Small intestine (tissue), 7 donors: ENCODE results near the gene ANO3. TPM values are rescaled to one million over a fixed set of nuclear protein-coding genes. Genes with fewer than 3 reads are reported as not detected.

Experiments
- DNase-seq, 2 donors: peaks; one replicate each; pipeline versions ENCODE4 v3.0.0 to v3.0.0-alpha.2; 2013
- FAIRE-seq: peaks from 2 replicates; lab custom pipeline; 2012; peaks lifted over from hg19 to GRCh38; lab: Jason Lieb, UNC
- H3K27ac ChIP-seq, 3 donors: one replicate each; pipeline ENCODE4 v1.5.1; 2013; ENCODE audit warnings: low read length in 2 of 3, mild to moderate bottlenecking in 2 of 3, control low read depth in 1 of 3, inconsistent platforms in 1 of 3, low read depth in 1 of 3, moderate library complexity in 1 of 3
- H3K27me3 ChIP-seq, 3 donors: one replicate each; pipeline ENCODE4 v1.6.1; 2013; ENCODE audit warnings: low read length in 3 of 3, inconsistent platforms in 1 of 3; ENCODE audit not compliant: control insufficient read depth in 3 of 3, insufficient read depth in 3 of 3
- H3K36me3 ChIP-seq, 3 donors: one replicate each; pipeline ENCODE4 v1.6.1; 2013; ENCODE audit warnings: low read length in 3 of 3, inconsistent platforms in 1 of 3, low read depth in 1 of 3, mild to moderate bottlenecking in 1 of 3, moderate library complexity in 1 of 3; ENCODE audit not compliant: control insufficient read depth in 3 of 3, insufficient read depth in 2 of 3
- H3K4me1 ChIP-seq, 3 donors: one replicate each; pipeline ENCODE4 v1.6.1; 2013; ENCODE audit warnings: low read length in 2 of 3, inconsistent platforms in 1 of 3, low read depth in 1 of 3, mild to moderate bottlenecking in 1 of 3, moderate library complexity in 1 of 3; ENCODE audit not compliant: control insufficient read depth in 3 of 3, insufficient read depth in 2 of 3
- H3K4me3 ChIP-seq, 3 donors: one replicate each; pipeline ENCODE4 v1.5.1; 2013; ENCODE audit warnings: low read length in 3 of 3, control low read depth in 1 of 3, inconsistent platforms in 1 of 3, low read depth in 1 of 3, mild to moderate bottlenecking in 1 of 3, moderate library complexity in 1 of 3
- H3K9me3 ChIP-seq, 2 donors: one replicate each; pipeline ENCODE4 v1.6.1; 2013; ENCODE audit warnings: low read depth in 1 of 2, low read length in 1 of 2; ENCODE audit not compliant: control insufficient read depth in 2 of 2, insufficient read depth in 1 of 2
- WGBS, 3 donors: extraction: QIAGEN DNeasy Blood & Tissue Kit; methylation state at CpG; one replicate each; pipeline ENCODE4 v1.1.7; 2013; 5-methylcytosine and 5-hydroxymethylcytosine counted together
- polyA plus RNA-seq, 4 donors: library from polyadenylated mRNA; stranded (reverse) in 3 of 4; unstranded in 1 of 4; fragments of 200-250 nt in 3 of 4; fragments of 120-200 nt in 1 of 4; gene quantifications; one replicate each; pipeline versions ENCODE4 v1.2.1 to v1.2.3, GENCODE V29; 2013
- donor health status: healthy with polysubstance abuse.
- donor health status: control.
- donor health status: control.
- donor health status: Bipolar disorder and iron deficiency.
- donor health status: healthy.

The ANO3 gene
- polyA plus RNA-seq, 4 donors, result under 0.01 to 0.10 (median 0.09) TPM; not detected in 1

DNA sequence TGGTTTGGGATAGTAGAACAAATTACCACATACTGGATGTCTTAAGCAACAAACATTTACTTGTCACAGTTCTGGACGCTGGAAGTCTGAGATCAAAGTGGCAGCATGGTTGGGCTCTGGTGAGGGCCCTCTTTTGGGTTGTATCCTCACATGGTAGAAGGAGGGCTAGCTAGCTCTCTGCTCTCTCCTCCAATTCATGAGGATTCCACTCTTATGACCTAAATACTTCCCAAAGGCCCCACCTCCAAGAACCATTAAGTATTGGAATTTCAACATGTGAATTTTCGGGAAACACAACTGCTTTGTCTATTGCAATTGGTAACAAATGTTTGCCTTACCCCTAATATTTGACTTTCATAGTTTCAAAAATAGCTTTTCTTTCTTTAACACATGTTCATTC is 187.5 kb downstream of the ANO3 start:
- no peak for FAIRE-seq
- Histone ChIP-seq H3K9me3 (no peaks in the 10 kb centered on the region), H3K27ac (no peak overlapping the region), H3K4me3 (no peak overlapping the region), H3K36me3 (no peaks in the 10 kb centered on the region), H3K27me3 (no peaks in the 10 kb centered on the region), H3K4me1 (no peaks in the 10 kb centered on the region)
- no peak for DNase-seq
- 76 to 83% (median 77%) methylated on average over 2 of the region's 2 CpGs for WGBS, 3 donors

DNA sequence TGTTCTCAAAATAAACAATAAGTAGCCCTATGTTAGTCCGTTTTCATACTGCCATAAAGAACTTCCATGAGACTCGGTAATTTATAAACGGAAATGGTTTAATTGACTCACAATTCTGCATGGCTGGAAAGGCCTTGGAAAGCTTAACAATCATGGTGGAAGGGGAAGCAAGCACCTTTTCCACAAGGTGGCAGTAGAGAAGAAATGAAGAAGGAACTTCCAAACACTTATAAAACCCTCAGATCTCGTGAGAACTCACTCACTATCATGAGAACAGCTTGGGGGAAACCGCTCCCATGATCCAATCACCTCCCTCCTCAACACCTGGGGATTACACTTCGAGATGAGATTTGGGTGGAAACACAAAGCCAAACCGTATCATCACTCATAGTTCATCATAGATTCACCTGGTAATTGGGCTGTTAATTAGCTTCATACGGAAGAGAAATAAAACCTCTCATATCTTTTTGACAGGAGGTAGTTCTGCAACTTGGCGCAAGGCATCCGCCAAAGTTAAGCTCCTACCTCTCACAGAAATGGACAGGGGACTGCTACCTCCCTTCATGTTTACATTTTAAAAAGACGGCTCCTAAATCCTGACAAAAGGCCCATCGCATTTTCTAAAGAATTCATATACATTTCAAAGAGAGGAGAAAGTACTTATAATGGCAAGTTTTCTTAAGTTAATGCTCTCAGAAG is 191.1 kb downstream of the ANO3 start:
- Histone ChIP-seq H3K9me3 (no peaks in the 10 kb centered on the region), H3K4me3 (no peak overlapping the region), H3K36me3 (no peaks in the 10 kb centered on the region), H3K27me3 (no peaks in the 10 kb centered on the region), H3K4me1 (no peaks in the 10 kb centered on the region), H3K27ac (no peak overlapping the region)
- 72 to 73% (median 72%) methylated on average over 12 of the region's 12 CpGs for WGBS, 3 donors
- DNase-seq, result peak; percentile 11 to 24
- no peak for FAIRE-seq

DNA sequence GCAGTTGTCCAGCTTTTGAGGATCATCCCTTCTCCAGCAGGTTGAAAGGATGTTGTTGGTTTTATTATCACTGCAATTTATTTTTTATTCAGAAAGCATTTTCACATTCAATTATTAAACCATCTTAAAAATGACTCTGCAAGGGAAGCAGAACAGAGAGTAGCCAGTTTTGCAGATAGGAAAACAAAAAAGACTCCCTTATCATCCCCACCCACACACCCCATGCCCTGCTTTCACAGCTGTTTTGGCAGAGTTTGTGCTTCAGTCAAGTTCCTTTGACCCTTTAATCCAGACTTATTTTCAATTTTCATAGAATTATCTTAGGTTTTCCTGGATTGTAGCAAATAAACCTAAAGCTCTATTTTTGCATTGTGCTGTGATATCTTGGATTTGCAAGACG is 195.8 kb downstream of the ANO3 start:
- H3K27me3 ChIP-seq, result no peaks in the 10 kb centered on the region
- no peaks in the 10 kb centered on the region for H3K9me3 ChIP-seq
- FAIRE-seq, result no peak
- 6 to 49% (median 20%) methylated on average over 1 of the region's 1 CpG for WGBS, 3 donors
- H3K27ac ChIP-seq, result no peak overlapping the region
- no peaks in the 10 kb centered on the region for H3K4me1 ChIP-seq
- DNase-seq, result no peak
- H3K4me3 ChIP-seq, result no peak overlapping the region
- H3K36me3 ChIP-seq, result no peaks in the 10 kb centered on the region

DNA sequence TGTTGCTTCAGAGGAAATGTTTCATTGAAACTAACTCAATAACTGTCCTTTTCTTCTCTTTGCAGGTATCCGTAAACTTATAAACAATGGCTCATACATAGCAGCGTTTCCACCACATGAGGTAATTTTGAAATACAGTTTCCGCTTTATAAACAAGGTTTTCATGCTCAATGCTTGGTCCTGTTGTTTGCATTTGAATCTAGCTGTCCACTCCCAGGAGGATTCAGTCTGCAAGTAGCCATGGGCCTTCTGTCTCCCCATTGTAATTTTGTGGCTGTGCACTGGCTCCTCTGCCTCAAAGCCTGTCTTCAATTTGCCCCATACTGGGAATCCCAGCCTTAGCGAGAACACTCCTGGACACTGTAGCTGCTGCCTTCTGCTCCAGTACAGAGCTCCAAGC is 205.4 kb downstream of the ANO3 start:
- 92 to 94% (median 93%) methylated on average over 4 of the region's 4 CpGs for WGBS, 3 donors
- no peak overlapping the region for H3K27ac ChIP-seq

DNA sequence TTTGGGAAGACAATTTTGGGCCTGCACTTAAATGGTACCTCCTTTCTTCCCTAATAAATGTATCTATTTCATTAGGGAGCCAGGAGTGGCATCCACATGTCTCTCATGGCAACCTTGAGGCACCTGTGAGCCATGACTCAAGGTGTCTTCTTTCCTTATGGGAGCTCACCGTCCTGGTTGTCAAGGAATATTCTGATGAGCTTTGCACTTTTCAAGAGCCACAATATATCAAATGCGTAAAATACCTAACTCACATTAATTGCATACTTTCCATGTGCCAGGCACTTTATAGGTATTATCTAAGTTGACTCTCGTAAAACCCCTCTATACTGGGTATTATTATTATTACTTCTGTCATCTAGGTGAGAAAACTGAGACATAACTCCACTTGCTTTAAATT is 207.6 kb downstream of the ANO3 start:
- 80 to 88% (median 85%) methylated on average over 3 of the region's 3 CpGs for WGBS, 3 donors
- no peak for DNase-seq
- H3K27ac ChIP-seq, result no peak overlapping the region
- no peaks in the 10 kb centered on the region for H3K36me3 ChIP-seq
- no peaks in the 10 kb centered on the region for H3K4me1 ChIP-seq
- H3K4me3 ChIP-seq, result no peak overlapping the region
- FAIRE-seq, result no peak
- no peaks in the 10 kb centered on the region for H3K9me3 ChIP-seq
- no peaks in the 10 kb centered on the region for H3K27me3 ChIP-seq

More for the DNA sequence above, 205.4 kb downstream of the ANO3 start:
- H3K36me3 ChIP-seq, result no peaks in the 10 kb centered on the region
- no peaks in the 10 kb centered on the region for H3K4me1 ChIP-seq
- H3K9me3 ChIP-seq, result no peaks in the 10 kb centered on the region
- no peaks in the 10 kb centered on the region for H3K27me3 ChIP-seq
- no peak overlapping the region for H3K4me3 ChIP-seq
- FAIRE-seq, result no peak
- DNase-seq, result no peak

DNA sequence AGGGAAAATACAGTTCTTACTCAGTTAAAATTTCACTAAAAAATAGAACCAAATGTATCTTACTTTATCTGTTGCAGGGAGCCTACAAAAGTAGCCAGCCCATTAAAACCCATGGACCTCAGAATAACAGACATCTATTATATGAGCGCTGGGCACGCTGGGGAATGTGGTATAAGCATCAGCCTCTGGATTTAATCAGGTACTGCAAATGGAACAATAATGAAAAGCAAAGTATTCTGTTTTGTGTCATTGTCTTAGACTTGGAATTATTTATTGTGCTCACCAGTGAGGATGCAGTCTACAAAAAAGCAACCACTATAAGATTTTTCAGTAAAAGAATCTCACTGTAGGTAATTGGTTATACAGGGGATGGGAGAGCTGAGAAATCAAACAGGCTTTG is 209.9 kb downstream of the ANO3 start:
- no peak for FAIRE-seq

DNA sequence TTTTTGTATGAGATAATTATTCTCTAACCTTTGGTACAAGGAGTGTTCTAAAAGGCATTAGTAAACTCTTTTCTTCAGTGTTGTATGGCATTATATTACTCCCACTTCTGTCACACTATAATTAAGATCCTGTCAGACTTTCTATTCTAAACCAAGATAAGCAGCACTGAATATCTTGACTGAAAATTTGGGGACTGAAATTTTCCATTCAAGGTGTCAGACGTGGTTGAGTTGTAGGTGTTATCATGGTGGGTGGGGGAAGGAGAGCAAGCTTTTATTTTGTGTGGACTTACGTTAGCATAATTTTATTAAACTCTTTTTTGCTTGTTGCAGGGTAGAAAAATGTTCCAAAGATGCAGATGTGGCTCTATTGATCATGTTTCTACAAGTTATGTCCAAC is 217.2 kb downstream of the ANO3 start:
- H3K4me3 ChIP-seq, result no peak overlapping the region
- no peaks in the 10 kb centered on the region for H3K4me1 ChIP-seq
- DNase-seq (no peak), FAIRE-seq (no peak)
- no peak overlapping the region for H3K27ac ChIP-seq
- H3K27me3 ChIP-seq, result no peaks in the 10 kb centered on the region
- no peaks in the 10 kb centered on the region for H3K36me3 ChIP-seq
- H3K9me3 ChIP-seq, result no peaks in the 10 kb centered on the region
- 38 to 50% (median 41%) methylated on average over 2 of the region's 2 CpGs for WGBS, 3 donors

More for the DNA sequence above, 209.9 kb downstream of the ANO3 start:
- DNase-seq, result no peak
- Histone ChIP-seq H3K36me3 (no peaks in the 10 kb centered on the region), H3K4me3 (no peak overlapping the region), H3K27ac (no peak overlapping the region), H3K4me1 (no peaks in the 10 kb centered on the region), H3K9me3 (no peaks in the 10 kb centered on the region), H3K27me3 (no peaks in the 10 kb centered on the region)
- WGBS, 3 donors, result 84 to 91% (median 85%) methylated on average over 2 of the region's 2 CpGs

DNA sequence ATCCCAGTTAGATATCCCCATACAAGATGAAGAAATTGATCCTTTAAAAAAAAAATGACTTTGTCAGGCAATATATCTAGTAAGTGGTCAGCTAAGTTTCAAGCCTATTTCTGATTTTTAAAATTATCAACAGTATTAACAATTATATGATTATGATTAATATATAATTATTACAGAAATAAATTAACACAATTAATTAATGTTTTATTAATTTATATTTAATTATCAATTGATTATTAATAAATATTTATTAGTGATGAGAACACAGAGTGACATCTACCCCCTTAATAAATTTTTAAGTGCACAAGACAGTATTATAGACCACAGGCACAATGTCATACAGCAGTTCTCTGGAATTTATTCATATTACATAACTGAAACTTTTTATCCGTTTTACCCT is 218.1 kb downstream of the ANO3 start:
- Histone ChIP-seq H3K9me3 (no peaks in the 10 kb centered on the region), H3K4me3 (no peak overlapping the region), H3K4me1 (no peaks in the 10 kb centered on the region), H3K27ac (no peak overlapping the region), H3K36me3 (no peaks in the 10 kb centered on the region), H3K27me3 (no peaks in the 10 kb centered on the region)
- FAIRE-seq (peak; percentile 55), DNase-seq (no peak)
- 64 to 74% (median 68%) methylated on average over 1 of the region's 1 CpG for WGBS, 3 donors
